Measurements from ENCODE around the gene ZNF296. TPM values are rescaled to one million over a fixed set of nuclear protein-coding genes. Genes with fewer than 3 reads are reported as not detected.

ZNF296 gene
- total RNA-seq (2016; rRNA removed; fragmentation: Illumina TruSeq; extraction: Trizol) (0.62 and 0.63 TPM in 2 replicates), polyA plus RNA-seq (2011; rRNA removed) (0.26 and 0.39 TPM in 2 replicates), polyA minus RNA-seq (2011; rRNA and poly(A)+ RNA removed; ENCODE audit: low replicate concordance) (0.47 and 0.64 TPM in 2 replicates), Bru-seq, nascent RNA (percentile 48 among the genes with signal in this experiment), BruChase-seq, experiment 1, labeled RNA remaining after a 6-hour chase (percentile 49 among the genes with signal in this experiment), BruChase-seq, experiment 2, labeled RNA remaining after a 2-hour chase (percentile 48 among the genes with signal in this experiment)
- 0.71 and 0.97 TPM in 2 replicates for total RNA-seq (2016; cell fraction: cytosol; rRNA removed; fragmentation: Illumina TruSeq; extraction: Trizol; ENCODE audit: low read depth)
- 0.43 and 0.91 TPM in 2 replicates for total RNA-seq (2016; cell fraction: insoluble cytoplasmic fraction; rRNA removed; fragmentation: Illumina TruSeq; extraction: Trizol)
- total RNA-seq (2016; cell fraction: membrane; rRNA removed; fragmentation: Illumina TruSeq; extraction: Trizol), result 1.4 and 1.9 TPM in 2 replicates
- 0.62 and 0.72 TPM in 2 replicates for total RNA-seq (2016; cell fraction: nucleus; rRNA removed; fragmentation: Illumina TruSeq; extraction: Trizol)
- polyA plus RNA-seq (2011; cell fraction: cytosol; rRNA removed), result 0.15 and 0.32 TPM in 2 replicates
- 1.2 and 1.3 TPM in 2 replicates for polyA plus RNA-seq (2011; cell fraction: nucleus; rRNA removed)
- 1.2 and 1.5 TPM in 2 replicates for polyA plus RNA-seq (2012)
- 1.3 TPM in 2 replicates for polyA plus RNA-seq (2016; cell fraction: cytosol; fragmentation: Illumina TruSeq; extraction: Trizol; ENCODE audit: low read depth)
- 2.2 and 2.9 TPM in 2 replicates for polyA plus RNA-seq (2016; cell fraction: insoluble cytoplasmic fraction; fragmentation: Illumina TruSeq; extraction: Trizol; ENCODE audit: low read depth)
- polyA plus RNA-seq (2016; cell fraction: membrane; fragmentation: Illumina TruSeq; extraction: Trizol; ENCODE audit: low read depth), result 1.2 and 1.5 TPM in 2 replicates
- 2.3 and 4.7 TPM in 2 replicates for polyA plus RNA-seq (2016; cell fraction: nucleus; fragmentation: Illumina TruSeq; extraction: Trizol; ENCODE audit: insufficient read depth, low read depth)
- polyA minus RNA-seq (2011; cell fraction: cytosol; rRNA and poly(A)+ RNA removed), result 1.2 and 2.5 TPM in 2 replicates
- polyA minus RNA-seq (2011; cell fraction: nucleus; rRNA and poly(A)+ RNA removed), result 0.37 and 0.39 TPM in 2 replicates
- long read RNA-seq, experiment 1, partial matches to known transcripts, result 1 of 5 reads
- long read RNA-seq, experiment 1, other reads (novel, unspliced or antisense), result 0 of 5 reads
- long read RNA-seq, experiment 2, transcript ZNF296-201 (3 exons, 1,744 nt), result major isoform, 17 of 20 reads
- long read RNA-seq, experiment 2, partial matches to known transcripts, result 3 of 20 reads
- long read RNA-seq, experiment 2, other reads (novel, unspliced or antisense), result 0 of 20 reads

DNA sequence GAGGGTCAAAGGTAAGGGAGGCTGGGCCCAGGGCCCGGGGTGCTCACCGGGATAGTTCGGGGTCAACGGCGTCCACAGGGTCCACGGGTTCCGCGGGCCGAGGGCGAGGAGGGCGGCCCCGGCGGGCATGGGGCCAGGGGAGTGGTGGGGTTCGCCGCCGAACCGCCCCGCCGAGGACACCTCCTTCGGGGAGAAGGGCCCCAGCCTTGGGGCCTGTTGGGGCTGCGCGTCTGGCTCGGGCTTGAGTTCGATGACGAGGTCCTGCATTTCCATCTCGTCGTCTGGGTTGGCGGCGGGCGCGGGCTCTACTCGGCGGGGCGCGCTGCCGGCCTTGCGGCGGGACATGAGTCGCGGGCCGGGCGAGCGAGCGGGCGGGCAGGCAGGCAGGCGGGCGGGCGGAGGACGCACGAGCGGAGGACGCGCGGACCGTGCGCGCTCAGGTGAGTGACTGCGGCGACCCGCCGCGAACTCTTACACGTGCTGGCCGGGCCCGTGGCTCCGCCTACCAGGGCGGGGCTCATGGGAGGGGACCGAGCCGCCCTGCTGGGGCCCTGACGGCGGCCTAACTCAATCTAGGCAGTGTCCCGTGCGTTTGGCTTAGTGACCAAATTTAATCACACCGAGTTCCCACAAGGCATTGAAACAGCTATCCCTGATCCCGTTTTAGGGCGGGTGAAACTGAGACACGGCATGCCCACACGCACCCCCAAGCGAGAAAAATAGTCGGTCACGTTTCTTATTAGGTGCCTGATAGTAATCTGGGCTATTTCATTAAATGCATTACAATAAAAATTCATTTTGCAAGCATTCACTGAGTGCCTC, at the start of gene ZNF296:
Gene ZNF296 (minus strand): TSS at position 450 of the 822 bp plus-strand sequence. CDS start 105 bp downstream, at position 345.
- in situ Hi-C loops (cut with HindIII; ENCODE audit: extremely low pct_ligation_motif_present, low pct_unique_long_range_greater_than_20kb) (no loop called here), intact Hi-C loops (cut with micrococcal nuclease; ENCODE audit: unreplicated experiment) (loop anchor here (5.0 kb wide), 1 partner anchor 51 kb away; no protein-coding TSS in a partner anchor)
- H4K20me1 ChIP-seq (ENCODE audit: insufficient read depth, low read length), result no peaks in the 10 kb centered on the region
- peaks cover 2 to 4% of the 10 kb centered on the region in 2 experiments; a peak in 2 of 5 replicates for H3K36me3 ChIP-seq (replicated peaks in 1 of 2; ENCODE audit: control insufficient read depth in 1 of 2, insufficient read depth in 2 of 2, low read length in 2 of 2)
- ChIA-PET POLR2A (interaction anchor here (0.7 to 3.1 kb wide), 5 partner anchors 16 to 38 kb away, joined by 3 to 10 read pairs (median 6); partner anchors contain the start of genes CLASRP and PPP1R37), CTCF (ENCODE audit: low intra/inter-chr PET ratio, low total read pairs) (no interaction called here)
- peaks cover 21% of the 10 kb centered on the region for H3K79me2 ChIP-seq (ENCODE audit: insufficient read depth, low read length)
- peak within 1 kb of the TSS; percentile 67 for H3K9ac ChIP-seq (ENCODE audit: insufficient read depth, low read depth, low read length)
- ATAC-seq (peak; percentile 78), DNase-seq (ENCODE audit: low spot score) (peak; percentile 75), FAIRE-seq (peak; percentile 52)
- H3K4me2 ChIP-seq (ENCODE audit: low read depth, low read length), result peak within 1 kb of the TSS; percentile 84
- peaks cover 43% of the 10 kb centered on the region for H3K4me1 ChIP-seq (ENCODE audit: insufficient read depth, low read length)
- no TSS peak for BruUV-seq (replicated peaks)
- H2AFZ ChIP-seq (ENCODE audit: low read length), result peak within 1 kb of the TSS; percentile 51
- H3K27ac ChIP-seq (ENCODE audit: extremely low read length, insufficient read depth, low read length), result peak within 1 kb of the TSS; percentile 66
- H3K27me3 ChIP-seq (ENCODE audit: control insufficient read depth in 1 of 2, insufficient read depth in 2 of 2, low read length in 2 of 2), result no peaks in the 10 kb centered on the region; a peak in 1 of 5 replicates
- no peaks in the 10 kb centered on the region for H3K9me3 ChIP-seq (ENCODE audit: low read length)
- WGBS (ENCODE audit: low lambda C conversion rate), result 3% methylated on average over 19 of the region's 81 CpGs
- peak within 1 kb of the TSS; percentile 58 to 88 (median 82) for H3K4me3 ChIP-seq (replicated peaks in 1 of 3; ENCODE audit: insufficient read depth in 1 of 3, low read depth in 2 of 3, low read length in 3 of 3)
- TF ChIP-seq TCF7L2 (IDR thresholded peaks at IDR 0.05; ENCODE audit: low read depth, low read length) (no peak), ZNF446 (CRISPR knock-in tag; IDR thresholded peaks at IDR 0.05) (0 out of 2 replicates have a peak, but pooled peaks have one; percentile 75), POGZ (CRISPR knock-in tag; IDR thresholded peaks at IDR 0.05) (0 out of 2 replicates have a peak, but pooled peaks have one; percentile 8), MTF2 (CRISPR knock-in tag; IDR thresholded peaks at IDR 0.05; ENCODE audit: borderline replicate concordance) (peak; percentile 79; the same call in 1 of the 2 replicates), ZNF749 (CRISPR knock-in tag; IDR thresholded peaks at IDR 0.05; ENCODE audit: borderline replicate concordance) (no peak), ZBTB21 (CRISPR knock-in tag; IDR thresholded peaks at IDR 0.05) (0 out of 2 replicates have a peak, but pooled peaks have one; percentile 6), MYC (CRISPR knock-in tag; IDR thresholded peaks at IDR 0.05; ENCODE audit: borderline replicate concordance) (peak; percentile 93), ERF (CRISPR knock-in tag; IDR thresholded peaks at IDR 0.05) (peak; percentile 57; the same call in 1 of the 2 replicates)
- TF ChIP-seq, protein P1, sequence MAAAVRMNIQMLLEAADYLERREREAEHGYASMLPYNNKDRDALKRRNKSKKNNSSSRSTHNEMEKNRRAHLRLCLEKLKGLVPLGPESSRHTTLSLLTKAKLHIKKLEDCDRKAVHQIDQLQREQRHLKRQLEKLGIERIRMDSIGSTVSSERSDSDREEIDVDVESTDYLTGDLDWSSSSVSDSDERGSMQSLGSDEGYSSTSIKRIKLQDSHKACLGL (CRISPR knock-in tag; IDR thresholded peaks at IDR 0.05), result peak; percentile 28
- TF ChIP-seq, protein P2, sequence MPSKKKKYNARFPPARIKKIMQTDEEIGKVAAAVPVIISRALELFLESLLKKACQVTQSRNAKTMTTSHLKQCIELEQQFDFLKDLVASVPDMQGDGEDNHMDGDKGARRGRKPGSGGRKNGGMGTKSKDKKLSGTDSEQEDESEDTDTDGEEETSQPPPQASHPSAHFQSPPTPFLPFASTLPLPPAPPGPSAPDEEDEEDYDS (CRISPR knock-in tag; IDR thresholded peaks at IDR 0.05), result peak; percentile 57
- TF ChIP-seq, protein P3, sequence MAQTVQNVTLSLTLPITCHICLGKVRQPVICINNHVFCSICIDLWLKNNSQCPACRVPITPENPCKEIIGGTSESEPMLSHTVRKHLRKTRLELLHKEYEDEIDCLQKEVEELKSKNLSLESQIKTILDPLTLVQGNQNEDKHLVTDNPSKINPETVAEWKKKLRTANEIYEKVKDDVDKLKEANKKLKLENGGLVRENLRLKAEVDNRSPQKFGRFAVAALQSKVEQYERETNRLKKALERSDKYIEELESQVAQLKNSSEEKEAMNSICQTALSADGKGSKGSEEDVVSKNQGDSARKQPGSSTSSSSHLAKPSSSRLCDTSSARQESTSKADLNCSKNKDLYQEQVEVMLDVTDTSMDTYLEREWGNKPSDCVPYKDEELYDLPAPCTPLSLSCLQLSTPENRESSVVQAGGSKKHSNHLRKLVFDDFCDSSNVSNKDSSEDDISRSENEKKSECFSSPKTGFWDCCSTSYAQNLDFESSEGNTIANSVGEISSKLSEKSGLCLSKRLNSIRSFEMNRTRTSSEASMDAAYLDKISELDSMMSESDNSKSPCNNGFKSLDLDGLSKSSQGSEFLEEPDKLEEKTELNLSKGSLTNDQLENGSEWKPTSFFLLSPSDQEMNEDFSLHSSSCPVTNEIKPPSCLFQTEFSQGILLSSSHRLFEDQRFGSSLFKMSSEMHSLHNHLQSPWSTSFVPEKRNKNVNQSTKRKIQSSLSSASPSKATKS (CRISPR knock-in tag; IDR thresholded peaks at IDR 0.05), result no peak
- TF ChIP-seq, protein P4, sequence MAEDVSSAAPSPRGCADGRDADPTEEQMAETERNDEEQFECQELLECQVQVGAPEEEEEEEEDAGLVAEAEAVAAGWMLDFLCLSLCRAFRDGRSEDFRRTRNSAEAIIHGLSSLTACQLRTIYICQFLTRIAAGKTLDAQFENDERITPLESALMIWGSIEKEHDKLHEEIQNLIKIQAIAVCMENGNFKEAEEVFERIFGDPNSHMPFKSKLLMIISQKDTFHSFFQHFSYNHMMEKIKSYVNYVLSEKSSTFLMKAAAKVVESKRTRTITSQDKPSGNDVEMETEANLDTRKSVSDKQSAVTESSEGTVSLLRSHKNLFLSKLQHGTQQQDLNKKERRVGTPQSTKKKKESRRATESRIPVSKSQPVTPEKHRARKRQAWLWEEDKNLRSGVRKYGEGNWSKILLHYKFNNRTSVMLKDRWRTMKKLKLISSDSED (CRISPR knock-in tag; IDR thresholded peaks at IDR 0.05), result peak; percentile 76; the same call in 1 of the 2 replicates
